SK-N-SH treated with all-trans-retinoic acid at 6 μM for 48 hours (cell line): Measurements from ENCODE around the gene CDH8.

Experiments
- ATAC-seq: fragments of 200-7000 bp; cut with Tn5 transposase; 3 replicates; pipeline ENCODE4 v1.9.1; 2020; ENCODE audit warnings: mild to moderate bottlenecking, moderate library complexity
- ARNTL ChIP-seq: fragments of 450-650 bp; formaldehyde crosslinking; IDR thresholded peaks from 2 replicates; pipeline ENCODE4 v1.5.0; 2020; ENCODE audit warnings: low read depth, mild to moderate bottlenecking, moderate library complexity, borderline replicate concordance
- BACH2 ChIP-seq: fragments of 250-450 bp; sonication (Bioruptor Pico); IDR thresholded peaks from 2 replicates; pipeline ENCODE4 v1.9.0; 2021; ENCODE audit warnings: mild to moderate bottlenecking, borderline replicate concordance
- CREB5 ChIP-seq: fragments of 250-450 bp; sonication (Bioruptor Pico); IDR thresholded peaks from 2 replicates; pipeline ENCODE4 v1.5.1; 2020; ENCODE audit warnings: low read depth, mild to moderate bottlenecking, moderate library complexity
- CSDC2 ChIP-seq: fragments of 250-450 bp; sonication (Bioruptor Pico); IDR thresholded peaks from 2 replicates; pipeline ENCODE4 v1.5.0; 2020; ENCODE audit warnings: mild to moderate bottlenecking, moderate library complexity
- CSRNP3 ChIP-seq: fragments of 250-450 bp; sonication (Bioruptor Pico); IDR thresholded peaks from 2 replicates; pipeline ENCODE4 v1.5.1; 2021; ENCODE audit warnings: mild to moderate bottlenecking, moderate library complexity
- ESRRG ChIP-seq: fragments of 250-450 bp; sonication (Bioruptor Pico); IDR thresholded peaks from 2 replicates; pipeline ENCODE4 v1.6.1; 2021; ENCODE audit warnings: mild to moderate bottlenecking
- GLIS3 ChIP-seq: fragments of 250-450 bp; sonication (Bioruptor Pico); IDR thresholded peaks from 2 replicates; pipeline ENCODE4 v1.5.0; 2020; ENCODE audit warnings: mild to moderate bottlenecking, moderate library complexity
- ISL1 ChIP-seq: fragments of 250-450 bp; sonication (Bioruptor Pico); IDR thresholded peaks from 2 replicates; pipeline ENCODE4 v2.1.2; 2022; ENCODE audit warnings: mild to moderate bottlenecking, moderate library complexity
- OSR1 ChIP-seq: fragments of 250-450 bp; sonication (Bioruptor Pico); IDR thresholded peaks from 2 replicates; pipeline ENCODE4 v1.8.0; 2022; ENCODE audit warnings: moderate library complexity, mild to moderate bottlenecking, inconsistent platforms
- PATZ1 ChIP-seq: fragments of 250-450 bp; sonication (Bioruptor Pico); IDR thresholded peaks from 2 replicates; pipeline ENCODE4 v1.8.0; 2020; ENCODE audit warnings: mild to moderate bottlenecking, moderate library complexity, borderline replicate concordance
- POU6F1 ChIP-seq: fragments of 250-450 bp; sonication (Bioruptor Pico); IDR thresholded peaks from 2 replicates; pipeline ENCODE4 v1.8.0; 2021; ENCODE audit warnings: low read depth, mild to moderate bottlenecking, moderate library complexity, borderline replicate concordance
- RARB ChIP-seq: fragments of 250-450 bp; sonication (Bioruptor Pico); IDR thresholded peaks from 2 replicates; pipeline ENCODE4 v1.8.0; 2021; ENCODE audit warnings: mild to moderate bottlenecking, moderate library complexity
- SNAI2 ChIP-seq: fragments of 250-450 bp; sonication (Bioruptor Pico); IDR thresholded peaks from 2 replicates; pipeline ENCODE4 v1.5.0; 2020; ENCODE audit warnings: mild to moderate bottlenecking, moderate library complexity
- TCF4 ChIP-seq: fragments of 250-450 bp; sonication (Bioruptor Pico); IDR thresholded peaks from 2 replicates; pipeline ENCODE4 v1.8.0; 2021; ENCODE audit warnings: mild to moderate bottlenecking, moderate library complexity, borderline replicate concordance
- ZC3H10 ChIP-seq: fragments of 250-450 bp; sonication (Bioruptor Pico); IDR thresholded peaks from 2 replicates; pipeline ENCODE4 v1.5.1; 2021; ENCODE audit warnings: mild to moderate bottlenecking, moderate library complexity
- ZFP3 ChIP-seq: fragments of 250-450 bp; sonication (Bioruptor Pico); IDR thresholded peaks from 2 replicates; pipeline ENCODE4 v1.5.0; 2020; ENCODE audit warnings: mild to moderate bottlenecking, moderate library complexity
- ZFP30 ChIP-seq: fragments of 450-650 bp; formaldehyde crosslinking; IDR thresholded peaks from 2 replicates; pipeline ENCODE4 v1.5.0; 2022; ENCODE audit warnings: mild to moderate bottlenecking, moderate library complexity
- ZNF565 ChIP-seq: fragments of 450-650 bp; formaldehyde crosslinking; conservative IDR thresholded peaks from 2 replicates; pipeline ENCODE4 v1.5.0; 2020; ENCODE audit warnings: low read depth, mild to moderate bottlenecking, moderate library complexity
- ZNF70 ChIP-seq: fragments of 450-650 bp; formaldehyde crosslinking; IDR thresholded peaks from 2 replicates; pipeline ENCODE4 v1.5.0; 2020; ENCODE audit warnings: mild to moderate bottlenecking, moderate library complexity
- ZNF8 ChIP-seq: fragments of 450-650 bp; formaldehyde crosslinking; IDR thresholded peaks from 2 replicates; pipeline ENCODE4 v1.5.0; 2020; ENCODE audit warnings: mild to moderate bottlenecking, moderate library complexity

Gene CDH8

GRCh38 chr16:61998460-61998859 is 37.8 kb downstream of the CDH8 start (continued):
- TF ChIP-seq CREB5 (CRISPR knock-in tag) = no peak
- no peak for TF ChIP-seq OSR1 (CRISPR knock-in tag)
- TF ChIP-seq ZNF70 (CRISPR knock-in tag) = no peak
- TF ChIP-seq, all 23 proteins: peak for 0

GRCh38 chr16:61993108-61993507 is 43.1 kb downstream of the CDH8 start:
- TF ChIP-seq ISL1 (CRISPR knock-in tag) (no peak), CSRNP3 (CRISPR knock-in tag) (no peak), ZNF565 (CRISPR knock-in tag) (no peak), ARNTL (CRISPR knock-in tag) (no peak), GLIS3 (no peak), BACH2 (CRISPR knock-in tag) (no peak), TCF4 (CRISPR knock-in tag) (no peak), PATZ1 (CRISPR knock-in tag) (no peak), CREB5 (CRISPR knock-in tag) (no peak), ZNF70 (CRISPR knock-in tag) (no peak), ZFP30 (CRISPR knock-in tag) (no peak), SNAI2 (CRISPR knock-in tag) (no peak), ZC3H10 (no peak), ESRRG (CRISPR knock-in tag) (no peak), ZNF8 (CRISPR knock-in tag) (no peak), CSDC2 (CRISPR knock-in tag) (no peak), ZFP3 (no peak)
- ATAC-seq = no peak

- no peak for TF ChIP-seq GLIS3
- no peak for TF ChIP-seq ISL1 (CRISPR knock-in tag)
- TF ChIP-seq ZNF70 (CRISPR knock-in tag) = no peak
- no peak for TF ChIP-seq PATZ1 (CRISPR knock-in tag)
- TF ChIP-seq OSR1 (CRISPR knock-in tag) = no peak
- no peak for TF ChIP-seq POU6F1 (CRISPR knock-in tag)
- TF ChIP-seq SNAI2 (CRISPR knock-in tag) = no peak
- no peak for TF ChIP-seq RARB (CRISPR knock-in tag)
- no peak for TF ChIP-seq CSRNP3 (CRISPR knock-in tag)
- no peak for TF ChIP-seq ZFP3
- TF ChIP-seq ZNF565 (CRISPR knock-in tag) = no peak
- no peak for TF ChIP-seq ARNTL (CRISPR knock-in tag)
- TF ChIP-seq ZFP30 (CRISPR knock-in tag) = no peak
- no peak for ATAC-seq
Observed at GRCh38 chr16:61987474-61988012, 48.7 kb downstream of the CDH8 start.
